GM12892 (cell line): ENCODE data around the gene CDH13.

ENCODE experiments used
- POLR2A ChIP-seq: IDR thresholded peaks from 2 replicates; pipeline ENCODE4 v1.6.1; 2011; ENCODE audit warnings: low read depth, low read length, control low read depth
- POLR2AphosphoS5 ChIP-seq: IDR thresholded peaks from 2 replicates; pipeline ENCODE4 v1.6.1; 2011; ENCODE audit warnings: low read depth, low read length, control low read depth

DNA sequence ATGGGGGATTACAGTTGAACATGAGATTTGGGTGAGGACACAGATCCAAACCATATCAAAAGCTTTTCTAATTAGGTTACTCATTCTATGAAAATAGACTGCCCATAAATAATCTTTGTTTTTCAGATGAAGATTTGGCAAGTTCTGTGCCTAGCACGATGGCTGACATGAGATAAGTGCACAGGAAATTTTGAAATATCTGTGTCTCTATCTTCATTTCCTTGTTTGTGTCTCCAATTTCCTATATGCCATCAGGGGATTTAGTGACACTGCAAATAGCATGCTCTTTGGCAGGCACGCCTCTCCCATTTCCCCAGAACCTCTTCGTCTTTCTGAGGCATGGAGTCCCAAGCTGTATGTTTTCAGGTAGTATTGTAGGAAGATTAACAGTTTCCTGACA lies 544.6 kb downstream of the CDH13 start:
- no peak for TF ChIP-seq POLR2AphosphoS5
- no peak for TF ChIP-seq POLR2A
